NCI-H128 (cell line): ENCODE measurements around the gene PAX9.

Source experiments
- DNase-seq: peaks from one replicate; lab custom pipeline; 2025; ENCODE audit not compliant: unreplicated experiment; lab: John Stamatoyannopoulos, UW

PAX9 gene

GRCh38 chr14:36726128-36726527 lies 64.5 kb downstream of the PAX9 start:
- DNase-seq = no peak
